NCI-H226 (cell line): ENCODE measurements around the gene MAP1B.
"Not testable (repeated sequence)": the region's sequence is repeated elsewhere in the genome, so short reads cannot be mapped to it uniquely, and the experiment has no call there.

Source experiments
- DNase-seq: peaks from one replicate; pipeline ENCODE4 v3.0.0-alpha.2; 2015

MAP1B gene

DNA sequence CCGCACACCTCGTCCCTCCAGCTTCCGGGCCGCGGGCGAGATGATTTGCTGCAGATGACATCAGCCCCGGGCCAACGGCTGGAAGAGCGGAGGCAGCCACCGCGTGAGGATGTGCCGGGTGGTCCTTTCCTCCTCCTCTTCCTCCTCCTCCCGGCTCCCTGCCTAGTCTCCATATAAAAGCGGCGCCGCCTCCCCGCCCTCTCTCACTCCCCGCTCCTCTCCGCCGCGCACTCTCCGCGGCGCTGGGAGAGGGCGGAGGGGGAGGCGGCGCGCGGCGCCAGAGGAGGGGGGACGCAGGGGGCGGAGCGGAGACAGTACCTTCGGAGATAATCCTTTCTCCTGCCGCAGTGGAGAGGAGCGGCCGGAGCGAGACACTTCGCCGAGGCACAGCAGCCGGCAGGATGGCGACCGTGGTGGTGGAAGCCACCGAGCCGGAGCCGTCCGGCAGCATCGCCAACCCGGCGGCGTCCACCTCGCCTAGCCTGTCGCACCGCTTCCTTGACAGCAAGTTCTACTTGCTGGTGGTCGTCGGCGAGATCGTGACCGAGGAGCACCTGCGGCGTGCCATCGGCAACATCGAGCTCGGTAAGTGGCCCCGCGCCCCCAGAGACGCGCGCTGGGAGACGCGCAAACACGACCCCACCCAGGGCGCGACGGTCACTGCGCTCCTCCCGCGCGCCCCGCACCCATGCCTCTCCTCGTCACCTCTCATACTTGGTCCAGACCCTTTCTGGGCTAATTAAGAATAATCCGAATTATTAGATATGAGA lies at the start of gene MAP1B:
Gene MAP1B, plus strand, starts transcription at position 345 of the 770 bp plus-strand sequence. Its CDS starts 57 bp downstream, at position 402.
- DNase-seq = peak; percentile 69

DNA sequence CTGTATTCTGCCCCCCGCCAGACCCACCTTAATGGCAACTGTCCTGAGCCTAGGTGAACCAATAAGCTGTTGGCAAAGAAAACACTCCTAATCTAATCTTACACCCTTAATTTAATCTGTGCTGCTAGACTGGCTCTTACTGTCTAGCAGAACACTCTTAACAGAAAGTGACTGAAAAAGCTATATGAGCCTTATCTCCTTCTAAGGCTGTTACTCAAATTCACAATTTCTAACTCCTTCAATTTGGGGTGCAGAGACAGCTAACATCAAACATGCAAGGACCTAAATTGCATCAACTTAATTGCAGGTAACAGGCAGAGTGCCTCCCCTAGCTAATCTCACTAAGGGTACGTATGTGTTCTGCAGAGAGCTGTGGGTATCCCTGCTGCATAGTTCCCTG lies 49.5 kb upstream of the MAP1B start:
- no peak for DNase-seq

DNA sequence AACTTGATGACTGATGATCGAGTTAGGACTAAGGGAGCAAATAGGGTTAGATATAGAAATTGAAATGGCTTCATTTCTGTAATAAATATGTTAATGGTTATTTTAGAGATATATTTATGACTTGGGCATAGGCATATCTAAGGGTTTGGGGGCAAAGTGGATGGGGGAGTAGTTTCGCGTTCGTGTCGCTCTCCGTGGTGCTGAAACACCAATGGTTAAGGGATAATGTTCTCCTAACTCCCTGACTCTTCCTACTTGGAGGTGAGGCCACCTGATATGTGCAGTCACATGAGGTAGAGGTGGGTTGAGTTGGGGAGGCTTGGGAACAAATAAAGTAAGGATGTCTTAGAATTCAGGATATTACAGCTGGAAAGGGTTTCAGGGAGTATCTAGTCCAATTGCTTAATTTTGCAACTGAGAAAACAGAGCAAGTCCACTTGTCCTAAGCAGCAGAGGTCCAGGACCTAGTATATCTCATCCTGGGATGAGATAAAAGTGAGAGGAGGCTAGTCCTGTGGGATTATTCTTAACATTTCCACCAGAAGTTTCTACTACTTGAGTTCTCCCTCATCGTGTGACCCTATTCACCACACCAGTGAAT lies 44.0 kb upstream of the MAP1B start:
- peak; percentile 43 for DNase-seq

DNA sequence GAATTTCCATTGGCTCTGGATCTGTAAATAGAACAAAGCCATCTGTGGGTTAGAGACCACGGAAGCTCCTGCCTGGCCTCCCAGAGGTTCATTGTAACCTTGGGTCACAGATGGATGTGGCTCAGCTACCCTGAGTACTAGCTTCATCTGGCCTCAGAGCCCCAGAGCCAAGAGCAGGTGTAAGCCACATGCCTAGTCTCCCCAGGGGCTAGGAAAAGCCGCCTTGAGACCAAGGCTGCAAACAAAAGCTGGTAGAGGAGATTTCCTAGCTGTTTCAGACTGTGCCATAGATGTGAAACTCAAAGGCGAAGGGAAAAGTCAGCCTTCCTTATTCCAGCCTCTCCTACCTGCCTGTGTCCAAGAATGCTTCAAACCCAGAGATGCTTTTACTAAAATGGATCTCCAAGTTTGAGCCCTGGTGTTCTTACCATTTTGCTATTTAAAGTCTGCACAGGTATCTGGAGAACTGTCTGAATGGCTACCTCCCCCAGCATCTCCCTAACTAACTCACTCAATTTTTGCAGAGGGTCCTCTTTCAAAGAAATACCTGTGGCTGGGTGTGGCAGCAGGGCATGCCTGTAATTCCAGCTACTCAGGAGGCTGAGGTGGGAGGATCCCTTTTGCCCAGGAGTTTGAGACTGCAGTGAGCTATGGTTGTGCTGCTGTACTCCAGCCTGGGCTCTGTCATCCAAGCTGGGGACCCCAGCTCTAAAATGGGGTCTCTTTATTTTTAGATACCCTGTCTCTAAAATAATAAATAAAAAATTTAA lies 42.3 kb upstream of the MAP1B start:
- DNase-seq = peak; percentile 38

DNA sequence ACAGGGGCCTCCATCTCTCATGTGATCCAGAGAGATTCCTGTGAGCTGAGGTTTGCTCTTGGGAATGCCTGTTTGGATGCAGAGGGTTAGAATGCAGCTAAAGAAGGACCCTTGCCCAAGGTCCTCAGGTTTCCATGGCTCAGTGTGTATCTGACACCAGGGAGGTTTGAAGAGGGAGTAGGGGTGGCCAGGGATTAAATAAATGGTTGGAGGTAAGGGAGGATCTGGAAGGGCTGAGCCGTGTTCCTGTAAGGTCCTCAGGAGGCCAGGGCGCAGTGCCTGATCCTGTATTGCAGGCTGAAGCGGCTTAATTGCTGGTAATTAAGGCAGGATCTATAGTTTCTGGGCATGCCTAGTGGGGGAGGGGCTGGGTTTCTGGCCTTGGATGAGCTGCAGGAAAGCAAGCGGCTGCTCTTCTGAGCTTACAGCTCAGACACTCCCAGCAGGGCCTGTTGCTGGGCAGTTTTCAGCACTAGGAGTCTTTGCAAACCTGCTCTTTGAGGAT lies 41.5 kb upstream of the MAP1B start:
- peak; percentile 17 for DNase-seq

DNA sequence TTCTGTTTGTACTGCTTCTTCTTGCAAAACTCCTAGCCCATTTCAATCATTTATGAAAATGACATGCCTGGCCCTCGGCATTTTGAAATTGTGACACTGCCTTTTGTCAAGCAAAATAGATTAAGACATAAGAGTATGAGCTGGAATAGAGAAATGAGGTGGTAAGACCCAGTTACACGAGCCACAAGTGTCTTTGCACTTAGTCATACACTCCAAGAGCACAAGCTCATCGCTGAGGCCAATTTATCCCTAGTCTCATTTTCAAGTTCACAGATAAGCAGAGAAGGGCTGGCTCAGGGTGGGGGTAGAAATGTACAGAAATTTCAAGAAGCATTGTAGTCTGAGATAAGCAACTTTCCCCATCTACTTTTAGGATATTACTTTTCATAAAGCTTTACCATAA lies 40.6 kb upstream of the MAP1B start:
- DNase-seq = peak; percentile 95

DNA sequence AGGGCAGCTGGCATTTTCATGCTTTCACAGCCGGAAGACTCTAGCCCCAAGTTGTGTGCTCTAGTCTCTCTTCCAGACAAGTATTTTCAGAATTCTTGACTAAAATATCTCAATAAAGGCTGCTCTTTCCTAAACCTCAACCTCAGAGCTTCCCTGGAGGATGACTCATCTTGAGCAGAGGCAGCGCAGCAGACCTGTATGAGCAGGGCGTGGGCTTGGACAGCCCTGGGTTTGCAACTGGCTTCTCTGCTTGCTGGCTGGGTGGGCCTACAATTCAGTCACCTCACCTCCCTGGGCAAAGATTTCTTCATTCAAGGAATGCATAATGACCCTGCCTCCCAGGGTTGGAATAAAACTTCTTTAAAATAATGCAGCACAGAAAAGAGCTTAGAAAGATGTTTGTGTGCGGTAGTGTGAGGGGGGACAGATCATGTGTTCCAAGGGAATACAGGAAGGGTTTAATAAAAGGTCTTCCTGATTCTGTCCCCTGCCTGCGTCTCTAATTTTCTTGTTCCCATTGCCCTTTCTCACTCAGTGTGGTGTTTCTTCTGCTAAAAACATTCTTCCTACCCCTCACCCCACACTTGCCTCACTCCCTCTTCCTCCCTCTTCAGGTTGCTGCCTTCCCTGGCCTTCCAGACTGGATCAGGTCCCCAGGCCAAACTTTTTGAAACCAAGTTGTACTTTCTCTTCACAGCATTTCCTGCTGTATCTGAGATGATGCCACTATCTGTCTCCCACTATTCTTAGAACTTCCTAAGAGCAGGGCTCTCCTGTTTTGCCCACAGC lies 39.4 kb upstream of the MAP1B start:
- DNase-seq = peak; percentile 99

DNA sequence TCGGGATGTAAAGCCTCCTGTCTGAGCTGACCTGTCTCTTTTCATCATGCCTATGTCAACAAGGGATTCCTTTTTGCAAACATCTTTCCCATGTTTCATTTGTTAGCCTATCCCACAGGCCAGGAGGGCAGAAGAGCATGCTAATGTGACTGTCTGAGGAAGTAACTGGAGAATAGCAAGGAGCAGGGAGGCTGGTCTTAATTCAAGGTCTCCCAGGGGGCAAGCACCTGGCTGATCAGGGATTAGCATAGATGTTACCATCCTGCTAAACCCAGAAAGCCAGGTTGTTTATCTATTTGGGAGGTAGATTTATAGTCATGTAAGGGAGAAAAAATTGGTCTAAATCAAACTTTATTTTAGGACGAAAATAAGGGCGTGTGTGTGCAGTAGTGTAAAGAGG lies 36.7 kb upstream of the MAP1B start:
- DNase-seq = no peak

DNA sequence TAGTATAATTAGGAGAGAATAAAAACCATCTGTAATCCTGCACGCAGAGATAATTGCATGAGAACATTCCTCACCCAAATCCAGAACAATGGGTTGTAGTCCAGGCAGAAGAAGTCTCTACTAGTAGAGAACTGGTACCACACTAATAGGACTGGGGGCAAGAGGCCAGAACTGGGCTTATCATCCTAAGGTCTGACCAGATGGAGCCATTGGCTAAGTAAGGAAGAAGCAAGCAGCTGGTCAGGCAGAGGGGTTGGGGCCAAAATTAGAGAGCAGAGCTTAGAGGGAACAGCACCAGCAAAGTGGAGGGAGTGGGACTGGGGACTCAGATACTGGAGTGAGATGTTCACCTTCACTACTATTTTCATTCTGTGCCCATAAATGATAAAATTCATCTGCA lies 35.4 kb upstream of the MAP1B start:
- DNase-seq = no peak

DNA sequence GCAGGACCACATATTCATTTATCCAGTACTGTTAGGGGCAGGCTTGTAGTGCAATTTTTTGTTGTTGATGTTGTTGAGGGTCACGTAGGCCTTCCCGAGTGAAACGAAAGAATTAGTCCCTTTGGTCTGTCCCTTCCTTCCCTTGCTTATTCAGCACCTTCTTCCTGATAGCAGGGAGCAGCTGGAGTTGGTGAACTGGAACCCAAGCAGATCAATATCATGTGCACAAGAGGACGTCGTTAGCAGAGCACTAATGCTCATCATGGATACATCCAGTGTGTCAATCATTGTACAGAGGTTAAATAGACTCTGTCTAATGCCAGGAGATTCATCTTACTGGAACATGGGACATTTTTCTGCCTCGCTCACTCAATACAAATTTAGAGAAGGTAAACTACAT lies 33.0 kb upstream of the MAP1B start:
- DNase-seq = no peak

DNA sequence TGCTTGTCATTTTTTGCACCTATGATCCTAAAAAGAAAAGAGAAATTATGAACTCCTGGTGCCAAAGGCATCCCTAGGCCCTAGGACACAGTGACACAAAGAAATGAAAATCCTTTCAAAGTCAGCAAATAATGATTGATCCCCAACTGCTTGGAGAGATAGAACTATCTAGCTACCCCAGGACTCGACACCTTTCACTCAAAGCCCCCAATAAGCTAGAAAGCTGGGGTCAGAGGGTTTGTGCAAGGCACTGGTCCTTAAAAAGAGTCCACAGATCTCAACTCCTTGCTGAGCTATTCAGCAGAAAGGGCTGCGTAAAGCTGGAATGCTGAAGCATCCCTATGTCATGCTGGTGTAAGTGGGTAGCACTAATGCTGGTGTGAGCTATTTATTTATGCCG lies 31.8 kb upstream of the MAP1B start:
- DNase-seq = no peak

DNA sequence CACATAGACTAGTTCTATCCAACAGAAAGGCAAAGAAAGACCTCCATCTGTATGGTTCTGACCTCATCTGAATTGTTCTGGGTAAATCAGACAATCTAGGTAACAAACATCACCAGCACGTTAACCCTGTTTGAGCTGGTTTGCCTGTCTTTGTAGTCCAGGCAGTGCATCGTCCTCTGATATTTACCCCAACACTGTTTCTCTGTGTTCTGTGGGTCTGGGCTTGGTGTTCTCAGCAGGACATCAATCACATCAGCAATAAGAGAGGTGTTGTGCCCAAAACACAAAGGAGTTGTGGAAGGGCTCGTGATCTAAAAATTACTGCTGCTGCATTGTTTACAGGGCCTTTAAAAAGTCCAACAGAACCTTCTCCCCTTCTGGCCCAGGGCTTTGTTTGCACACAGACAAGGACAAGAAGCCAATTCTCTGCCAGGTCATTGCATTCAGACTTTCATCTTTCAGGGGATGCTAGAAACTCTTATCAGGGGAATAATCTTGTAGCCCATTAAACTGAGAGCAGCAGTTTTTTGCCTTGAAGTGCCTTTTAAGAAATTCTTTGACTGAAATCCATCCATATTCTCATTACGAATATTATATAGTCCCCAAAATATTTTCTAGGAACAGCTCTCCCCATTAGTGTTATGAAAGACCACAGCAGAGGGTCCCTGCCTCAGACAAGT lies 30.5 kb upstream of the MAP1B start:
- DNase-seq = no peak

DNA sequence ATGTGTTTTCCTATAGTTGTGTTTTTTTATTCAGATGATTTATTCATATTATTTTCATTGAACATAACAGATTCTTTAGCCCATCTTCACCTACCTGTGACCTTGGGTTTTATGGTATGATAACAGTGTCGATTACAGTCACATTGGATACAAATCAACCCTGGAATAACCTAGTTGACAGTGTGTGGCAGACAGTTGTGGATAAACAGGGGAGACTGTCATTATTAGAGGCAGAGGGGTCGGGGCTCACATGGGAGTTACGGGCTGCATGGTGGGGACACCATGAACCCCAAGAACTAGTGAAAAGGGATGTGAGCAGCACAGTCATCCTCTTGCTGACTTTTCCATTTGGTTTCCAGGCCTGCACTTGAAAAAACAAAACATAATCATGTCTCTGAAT lies 29.9 kb upstream of the MAP1B start:
- no peak for DNase-seq

DNA sequence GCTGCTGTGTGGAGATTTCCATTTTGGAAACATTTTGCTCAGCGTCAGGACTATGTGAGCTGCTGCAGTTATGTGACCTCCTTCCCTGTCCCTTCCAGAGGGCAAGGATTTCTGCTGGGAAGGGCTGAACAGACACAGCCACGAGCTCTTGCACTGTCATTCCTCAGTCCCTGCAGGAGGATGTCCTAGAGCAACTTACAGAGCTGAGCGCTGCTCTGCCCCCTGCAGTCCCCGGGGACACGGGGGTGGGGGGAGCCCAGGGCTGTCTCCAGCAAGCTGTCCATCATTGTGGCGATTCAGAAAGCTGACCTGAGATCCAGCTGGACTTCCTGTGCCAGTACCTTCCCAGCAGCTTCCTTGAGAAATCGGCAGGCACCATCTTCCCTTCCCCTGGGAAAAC lies 28.0 kb upstream of the MAP1B start:
- no peak for DNase-seq

DNA sequence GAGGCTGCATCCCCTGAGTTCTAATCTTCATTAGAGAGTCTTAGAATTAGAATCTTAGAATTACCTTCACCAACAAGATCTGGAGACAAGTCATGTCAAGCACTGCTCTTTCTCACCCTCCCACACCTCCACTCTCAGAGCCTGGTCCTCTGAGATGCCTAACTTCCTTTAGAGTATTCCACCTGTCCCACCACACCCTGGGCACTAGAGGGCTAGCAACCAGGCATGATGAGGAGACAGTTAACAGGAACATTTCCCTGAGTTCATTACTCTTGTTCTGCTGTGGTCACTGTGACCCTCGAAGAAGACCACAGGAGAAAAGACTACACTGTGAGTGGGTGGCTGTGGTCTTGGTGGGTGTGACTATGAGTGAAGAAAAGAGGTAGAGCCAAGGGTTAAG lies 25.2 kb upstream of the MAP1B start:
- DNase-seq = no peak

DNA sequence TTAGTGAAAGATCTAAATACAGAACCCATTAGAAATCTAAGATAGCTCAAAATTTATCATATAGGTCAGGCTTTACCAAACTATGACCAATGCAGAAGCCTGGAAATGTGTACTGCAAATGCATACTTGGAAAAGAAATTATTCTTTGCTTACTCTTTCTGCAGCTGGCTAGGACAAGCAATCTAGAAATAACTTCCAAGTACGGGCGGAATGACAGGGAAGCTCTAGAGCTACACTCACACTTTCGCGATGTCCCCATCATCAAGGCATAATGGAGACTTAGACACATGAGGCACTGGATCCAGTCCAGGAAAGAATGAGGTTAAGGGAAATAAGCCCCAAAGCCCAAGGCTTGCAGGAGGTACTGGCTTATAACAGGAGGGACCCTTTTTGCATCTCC lies 22.4 kb upstream of the MAP1B start:
- DNase-seq = no peak

DNA sequence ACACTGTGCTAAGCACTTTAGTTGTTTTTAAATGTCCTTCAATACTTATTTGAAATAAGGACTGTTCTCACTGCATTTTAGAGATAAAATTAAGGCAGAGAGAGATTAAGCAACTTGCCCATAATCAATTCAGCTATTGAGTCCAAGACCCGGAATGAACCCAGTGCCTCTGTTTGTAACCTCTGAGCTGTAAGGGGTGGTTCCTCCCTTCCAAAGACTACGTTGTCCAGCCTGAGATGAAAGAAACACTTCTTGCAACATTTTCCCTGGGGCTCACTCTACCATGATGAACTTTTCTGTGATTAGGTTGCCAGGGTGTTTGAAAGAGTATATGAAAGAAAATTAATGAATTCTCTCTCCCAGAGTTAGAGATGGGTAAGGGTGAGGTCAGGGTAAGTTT lies 22.0 kb upstream of the MAP1B start:
- DNase-seq = no peak

DNA sequence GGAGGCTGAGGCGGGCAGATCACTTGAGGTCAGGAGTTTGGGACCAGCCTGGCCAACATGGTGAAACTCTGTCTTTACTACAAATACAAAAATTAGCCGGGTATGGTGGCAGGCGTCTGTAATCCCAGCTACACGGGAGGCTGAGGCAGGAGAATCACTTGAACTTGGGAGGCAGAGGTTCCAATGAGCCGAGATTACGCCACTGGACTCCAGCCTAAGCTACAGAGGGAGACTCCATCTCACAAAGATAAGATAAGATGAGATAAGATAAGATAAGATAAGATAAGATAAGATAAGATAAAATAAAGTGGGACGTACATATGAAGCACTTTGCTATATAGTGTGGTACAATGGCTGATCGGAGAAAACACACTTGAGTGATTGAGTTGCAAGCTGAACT lies 17.6 kb upstream of the MAP1B start:
- not testable (repeated sequence) for DNase-seq

DNA sequence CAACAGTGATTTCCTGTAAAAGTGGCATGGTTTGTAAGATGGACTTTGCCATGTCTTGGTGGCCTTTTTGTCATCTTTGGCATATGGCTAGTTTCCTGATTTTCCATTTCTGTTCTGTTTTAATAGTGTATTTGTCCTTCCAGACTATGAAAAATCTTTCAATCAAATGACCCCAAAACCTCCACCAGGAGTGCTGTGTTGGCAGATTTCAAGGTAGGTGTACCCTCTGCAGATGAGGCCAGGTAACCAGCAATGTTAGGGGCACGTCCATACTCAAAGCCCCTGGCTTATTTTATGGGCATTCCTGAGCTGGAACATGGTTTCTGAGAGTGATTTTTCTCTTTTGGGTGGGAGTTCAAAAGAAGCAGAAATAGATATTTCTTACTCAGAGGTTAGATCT lies 15.2 kb upstream of the MAP1B start:
- DNase-seq = no peak

DNA sequence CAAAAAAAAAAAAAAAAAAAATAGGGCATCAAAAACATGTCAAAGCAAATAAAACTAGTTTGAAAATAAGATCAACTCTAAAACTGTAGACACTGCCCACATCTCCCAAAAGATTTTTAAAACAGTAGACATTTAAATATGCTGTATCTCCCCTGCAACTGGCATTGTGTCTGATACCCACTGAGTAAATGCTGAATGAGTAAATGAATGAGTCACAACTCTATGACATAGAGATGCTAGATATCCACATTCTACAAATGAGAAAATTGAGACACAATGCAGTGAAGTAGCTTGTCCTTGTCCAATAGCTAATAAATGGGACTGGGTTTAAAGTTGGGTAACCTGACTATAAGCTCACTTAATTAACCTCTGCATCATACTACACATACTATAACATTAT lies 14.1 kb upstream of the MAP1B start:
- DNase-seq = peak; percentile 30

DNA sequence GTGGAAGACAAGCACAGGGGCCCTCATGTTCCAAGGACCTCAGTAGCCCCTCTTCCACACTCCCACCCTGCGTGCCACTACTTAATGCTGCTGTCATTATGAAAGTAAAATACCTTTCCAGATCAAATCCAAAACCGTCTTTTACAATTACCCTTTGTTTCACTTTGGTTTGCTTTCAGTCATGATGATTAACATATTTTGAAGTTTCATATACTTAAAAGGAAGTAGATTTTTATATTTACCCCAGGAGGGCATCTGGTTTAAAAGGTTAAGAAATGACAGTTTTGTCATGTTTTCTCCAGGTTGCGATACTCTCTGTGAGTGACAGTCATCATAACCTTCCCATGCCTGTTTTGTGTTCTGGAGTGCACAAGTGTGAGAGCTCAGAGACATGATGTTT lies 13.5 kb upstream of the MAP1B start:
- no peak for DNase-seq

DNA sequence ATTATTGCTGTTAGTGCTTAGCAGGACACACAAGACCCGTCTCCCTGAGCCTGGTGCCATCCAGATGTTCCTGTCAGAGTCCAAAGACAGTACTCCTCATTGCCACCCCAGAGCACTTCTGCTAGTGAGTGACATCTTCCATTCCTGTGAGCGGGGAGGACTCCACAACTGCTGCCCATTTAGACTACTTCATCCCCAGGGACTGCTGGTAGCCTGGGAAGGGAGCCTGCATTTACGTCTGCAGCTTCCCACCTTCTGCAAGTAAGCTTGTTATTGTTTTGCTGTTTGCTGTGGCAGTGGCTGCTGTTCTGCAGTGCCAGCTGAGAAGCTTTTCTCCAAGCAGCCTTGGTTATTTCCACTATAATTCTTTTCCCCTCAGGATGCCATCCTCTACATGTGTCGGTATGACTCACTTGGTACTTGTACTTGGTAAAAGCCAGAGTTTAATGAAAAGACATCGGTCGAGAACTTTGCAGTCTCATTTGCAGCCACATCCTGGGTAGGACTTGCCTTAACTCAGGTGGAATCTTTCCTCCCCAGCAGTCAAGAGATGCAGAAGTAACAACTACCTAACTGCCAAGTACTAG lies 10.6 kb upstream of the MAP1B start:
- DNase-seq = peak; percentile 7
